HG03108 (cell line): ENCODE measurements around the gene QRFP.

Source experiments
- ATAC-seq: cut with Tn5 transposase; IDR thresholded peaks from one replicate; pipeline ENCODE4 v1.9.1; 2021; ENCODE audit warnings: moderate library complexity; ENCODE audit not compliant: unreplicated experiment

QRFP gene

DNA sequence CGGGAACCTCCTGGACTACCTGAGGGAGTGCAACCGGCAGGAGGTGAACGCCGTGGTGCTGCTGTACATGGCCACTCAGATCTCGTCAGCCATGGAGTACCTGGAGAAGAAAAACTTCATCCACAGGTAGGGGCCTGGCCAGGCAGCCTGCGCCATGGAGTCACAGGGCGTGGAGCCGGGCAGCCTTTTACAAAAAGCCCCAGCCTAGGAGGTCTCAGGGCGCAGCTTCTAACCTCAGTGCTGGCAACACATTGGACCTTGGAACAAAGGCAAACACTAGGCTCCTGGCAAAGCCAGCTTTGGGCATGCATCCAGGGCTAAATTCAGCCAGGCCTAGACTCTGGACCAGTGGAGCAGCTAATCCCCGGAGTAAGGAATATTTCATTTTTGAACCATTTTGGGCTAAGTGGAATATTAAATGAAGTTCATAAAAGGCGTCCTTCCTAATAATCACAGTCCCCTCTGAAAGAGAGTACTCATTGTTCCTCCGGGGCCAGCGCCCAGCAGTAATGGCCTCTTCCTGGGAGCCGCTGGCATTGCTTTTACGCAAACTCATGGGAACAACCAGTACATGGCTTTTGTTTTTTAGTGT lies 23.6 kb downstream of the QRFP start:
- no peak for ATAC-seq

DNA sequence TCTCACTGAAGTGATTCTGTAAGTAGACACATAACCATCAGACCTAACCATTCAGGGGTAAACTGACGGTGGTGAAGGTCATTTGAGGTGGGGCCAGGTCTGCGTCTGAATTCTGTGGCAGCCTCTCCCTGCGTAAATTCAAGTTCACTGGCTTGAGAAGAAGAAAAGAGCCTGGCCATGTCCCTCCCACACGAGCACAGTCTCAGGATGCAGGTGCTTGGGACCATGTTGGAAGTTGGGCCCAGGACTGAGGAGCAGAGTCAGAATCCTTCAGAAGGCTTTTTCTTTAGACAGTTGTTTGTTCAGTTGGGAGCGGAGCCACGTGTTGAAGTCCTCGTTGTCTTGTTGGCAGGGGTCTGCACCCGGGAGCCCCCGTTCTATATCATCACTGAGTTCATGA lies 24.1 kb downstream of the QRFP start:
- ATAC-seq = no peak

DNA sequence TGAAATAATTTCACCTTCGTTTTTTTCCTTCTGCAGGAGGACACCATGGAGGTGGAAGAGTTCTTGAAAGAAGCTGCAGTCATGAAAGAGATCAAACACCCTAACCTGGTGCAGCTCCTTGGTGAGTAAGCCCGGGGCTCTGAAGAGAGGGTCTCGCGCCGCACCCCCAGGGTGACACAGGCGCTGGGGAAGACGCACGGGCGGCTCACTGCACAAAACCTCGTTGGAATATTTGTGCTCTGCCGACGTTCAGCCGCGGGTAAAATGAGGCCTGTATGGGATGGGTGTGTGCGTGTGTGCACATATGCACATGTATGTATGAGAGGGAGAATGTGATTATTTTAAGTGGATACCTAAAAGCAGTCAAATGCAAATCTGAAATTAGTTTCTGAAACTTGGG lies 24.5 kb downstream of the QRFP start:
- no peak for ATAC-seq

DNA sequence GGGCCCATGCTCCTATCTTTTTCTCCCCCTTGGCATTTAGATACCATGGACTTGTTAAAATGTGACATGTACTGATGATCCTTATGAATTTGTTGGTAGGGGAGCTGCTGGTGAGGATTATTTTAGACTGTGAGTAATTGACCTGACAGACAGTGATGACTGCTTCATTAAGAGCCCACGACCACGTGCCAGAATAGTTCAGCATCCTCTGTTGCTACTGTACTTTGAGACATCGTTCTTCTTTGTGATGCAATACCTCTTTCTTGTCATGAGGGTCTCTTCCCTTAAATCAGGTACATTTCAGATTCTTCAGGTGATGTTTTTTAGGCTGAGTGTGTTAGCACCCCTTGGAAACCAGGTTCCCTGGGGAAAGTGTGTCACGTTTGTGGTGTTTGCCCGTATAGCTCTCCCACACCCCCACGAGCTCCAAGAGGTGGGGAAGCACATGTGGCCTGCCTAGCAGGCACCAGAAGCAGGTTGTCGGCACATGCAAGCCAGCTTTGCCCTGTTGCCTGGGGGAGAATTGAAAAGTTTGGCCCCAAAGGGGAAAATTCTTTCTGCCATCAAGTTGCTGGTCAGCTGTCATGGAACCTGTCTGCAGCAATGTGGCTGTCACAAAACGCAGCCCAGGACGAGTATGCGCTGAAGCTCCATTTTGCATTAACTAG lies 25.1 kb downstream of the QRFP start:
- ATAC-seq = no peak

DNA sequence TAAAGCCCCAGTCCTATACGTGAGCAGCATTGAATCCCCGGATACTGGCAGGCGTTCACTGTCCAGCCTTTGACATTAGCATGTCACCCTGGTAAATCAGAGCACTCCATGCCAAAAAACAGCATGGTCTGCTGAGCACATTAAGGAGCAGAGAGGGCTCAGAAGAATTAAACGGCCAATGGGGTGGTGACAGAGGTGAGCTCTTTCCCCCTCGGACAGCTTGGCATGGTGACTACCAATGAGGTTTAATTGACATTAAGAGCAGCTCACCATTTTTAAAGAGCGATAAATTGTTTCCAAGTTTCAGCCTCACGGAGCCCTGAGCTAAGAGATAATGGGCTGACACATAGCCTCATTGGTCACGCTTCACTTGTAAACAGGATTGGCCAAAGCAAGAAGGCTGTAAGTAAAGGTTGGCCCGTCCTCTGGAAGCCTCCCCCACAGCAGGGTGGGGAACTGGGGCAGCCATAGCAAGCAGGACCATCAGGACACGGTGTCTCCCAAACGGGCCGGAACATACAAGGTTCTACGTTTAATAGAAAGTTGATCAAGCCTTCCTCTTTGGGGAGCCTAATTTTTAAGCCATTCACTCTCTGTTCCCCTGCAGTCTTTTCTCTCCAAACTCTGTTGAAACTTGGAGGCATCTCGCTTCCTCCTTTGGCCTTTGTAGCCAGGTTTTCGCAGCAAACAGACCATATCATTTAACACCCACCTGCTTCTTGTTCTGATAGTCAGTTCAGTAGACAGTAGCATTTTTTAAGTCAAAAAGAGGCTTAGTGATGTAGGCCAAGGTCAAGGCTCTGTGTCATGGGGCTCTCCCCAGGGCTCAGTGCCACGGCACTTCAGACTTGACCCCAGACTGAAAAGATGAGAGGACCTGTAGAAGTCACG lies 25.9 kb downstream of the QRFP start:
- ATAC-seq = peak; percentile 75

DNA sequence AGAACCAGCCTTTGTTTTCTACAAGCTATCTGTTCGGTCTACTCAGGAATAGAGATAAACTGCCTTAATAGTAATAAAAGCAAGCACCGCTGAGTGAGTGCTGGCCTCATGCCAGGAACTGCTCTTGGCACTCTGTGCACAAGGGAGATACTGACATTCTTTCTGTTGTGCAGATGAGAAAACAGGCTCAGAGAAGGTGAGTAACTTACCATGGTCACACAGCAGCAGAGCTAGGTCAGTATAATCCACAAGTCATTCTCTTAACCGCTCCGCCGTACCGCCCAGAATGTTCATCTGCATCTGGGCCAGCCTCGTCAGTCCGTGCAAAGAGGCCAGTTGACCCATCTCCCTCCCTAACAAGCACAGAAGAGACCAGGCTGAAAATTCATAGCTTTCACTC lies 27.4 kb downstream of the QRFP start:
- no peak for ATAC-seq

DNA sequence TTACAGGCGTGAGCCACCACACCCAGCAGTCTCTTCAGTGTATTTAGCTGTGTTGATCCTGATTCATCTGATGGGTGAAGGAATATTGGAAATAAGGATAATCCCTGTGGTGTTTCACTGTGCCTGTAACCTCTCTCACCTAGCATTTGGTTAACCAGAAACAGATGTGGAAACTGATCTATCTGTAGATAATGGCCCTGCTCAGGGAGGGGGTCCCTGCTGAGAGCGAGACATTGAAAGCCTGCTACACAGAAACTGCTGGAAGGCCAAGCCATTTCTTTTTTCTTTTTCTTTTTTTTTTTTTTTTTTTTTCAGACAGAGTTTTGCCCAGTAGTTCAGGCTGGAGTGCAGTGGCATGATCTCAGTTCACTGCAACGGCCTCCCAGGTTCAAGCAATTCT lies 28.4 kb downstream of the QRFP start:
- no peak for ATAC-seq

DNA sequence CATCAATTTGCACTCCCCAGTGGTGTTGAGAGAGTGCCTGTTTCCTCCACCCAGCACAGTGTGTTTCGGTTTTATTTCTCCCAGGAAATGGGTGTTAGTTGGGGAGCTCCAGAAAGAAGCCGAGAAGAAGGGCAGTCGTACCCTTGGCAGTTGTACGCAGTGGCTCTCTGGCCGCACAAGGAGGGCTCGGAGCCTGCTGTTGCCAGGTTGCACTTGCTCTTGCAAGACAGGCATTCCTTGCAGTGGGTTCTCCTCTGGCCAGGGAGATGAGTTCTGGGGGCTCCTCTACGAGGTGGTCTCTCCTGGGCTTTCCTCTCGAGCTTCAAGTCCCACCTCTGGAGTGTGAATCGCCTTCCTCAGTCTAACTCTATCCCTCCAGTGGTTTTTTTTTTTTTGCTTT lies 29.1 kb downstream of the QRFP start:
- ATAC-seq = no peak

DNA sequence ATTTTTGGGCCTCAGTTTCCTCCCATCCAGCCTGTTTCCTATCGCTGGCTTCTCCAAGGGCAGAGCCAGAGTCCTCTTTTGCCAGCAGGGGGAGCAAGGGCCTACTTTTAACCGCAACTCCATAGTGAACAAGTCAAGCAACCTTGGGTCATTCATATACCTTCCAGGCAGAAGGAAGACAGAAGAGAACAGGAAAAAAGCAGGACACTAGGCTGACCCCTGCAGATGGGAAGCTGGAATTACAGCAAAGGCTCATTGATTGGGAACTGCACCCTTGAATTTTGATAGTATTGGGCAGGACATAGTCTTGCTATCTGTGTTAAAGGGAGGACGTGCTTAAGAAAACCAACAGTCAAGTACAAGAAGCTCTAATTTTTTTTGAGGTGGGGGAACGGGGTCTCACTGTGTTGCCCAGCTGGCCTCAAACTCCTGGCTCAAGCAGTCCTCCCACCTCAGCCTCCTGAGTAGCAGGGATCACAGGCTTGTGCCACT lies 30.1 kb downstream of the QRFP start:
- no peak for ATAC-seq

DNA sequence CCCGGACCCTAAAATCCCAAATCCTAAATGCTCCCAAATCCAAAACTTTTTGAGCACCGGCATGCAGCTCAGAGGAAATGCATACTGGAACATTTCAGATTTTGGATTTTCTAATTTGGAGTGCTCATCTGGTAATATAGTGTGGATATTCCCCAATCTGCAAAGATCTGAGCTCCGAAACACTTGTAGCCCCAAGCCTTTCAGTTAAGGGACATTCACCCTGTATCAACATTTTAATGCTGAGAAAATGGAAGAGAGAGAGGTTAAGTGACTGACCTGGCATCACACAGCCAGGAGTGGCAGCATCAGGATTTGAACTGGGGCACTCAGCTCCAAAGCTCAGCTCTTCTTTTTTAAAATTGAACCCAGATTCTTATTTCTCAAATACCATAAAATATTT lies 30.7 kb downstream of the QRFP start:
- no peak for ATAC-seq

DNA sequence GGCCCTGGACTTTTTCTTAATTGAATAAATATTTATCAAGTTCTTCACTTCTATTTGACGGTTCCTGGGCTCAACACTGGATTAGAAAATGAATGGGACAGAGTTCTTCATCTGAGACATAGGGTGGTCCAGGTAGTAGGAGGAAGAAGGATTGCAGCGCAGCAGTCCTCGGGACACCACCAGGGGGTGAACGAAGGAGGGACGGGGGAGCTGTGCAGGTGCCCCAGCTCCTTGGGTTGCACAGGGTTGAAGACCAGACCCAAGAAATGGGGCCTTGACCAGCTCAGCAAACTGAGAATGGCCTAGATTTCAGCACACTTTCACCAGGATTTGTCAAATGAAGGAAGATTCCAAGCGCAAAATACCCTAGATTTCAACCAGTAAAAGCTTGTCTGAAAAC lies 32.1 kb downstream of the QRFP start:
- no peak for ATAC-seq

DNA sequence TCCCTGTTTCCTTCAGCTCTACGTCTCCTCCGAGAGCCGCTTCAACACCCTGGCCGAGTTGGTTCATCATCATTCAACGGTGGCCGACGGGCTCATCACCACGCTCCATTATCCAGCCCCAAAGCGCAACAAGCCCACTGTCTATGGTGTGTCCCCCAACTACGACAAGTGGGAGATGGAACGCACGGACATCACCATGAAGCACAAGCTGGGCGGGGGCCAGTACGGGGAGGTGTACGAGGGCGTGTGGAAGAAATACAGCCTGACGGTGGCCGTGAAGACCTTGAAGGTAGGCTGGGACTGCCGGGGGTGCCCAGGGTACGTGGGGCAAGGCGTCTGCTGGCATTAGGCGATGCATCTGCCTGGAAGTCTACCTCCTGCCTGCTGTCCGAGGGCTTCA lies 33.9 kb downstream of the QRFP start:
- no peak for ATAC-seq

DNA sequence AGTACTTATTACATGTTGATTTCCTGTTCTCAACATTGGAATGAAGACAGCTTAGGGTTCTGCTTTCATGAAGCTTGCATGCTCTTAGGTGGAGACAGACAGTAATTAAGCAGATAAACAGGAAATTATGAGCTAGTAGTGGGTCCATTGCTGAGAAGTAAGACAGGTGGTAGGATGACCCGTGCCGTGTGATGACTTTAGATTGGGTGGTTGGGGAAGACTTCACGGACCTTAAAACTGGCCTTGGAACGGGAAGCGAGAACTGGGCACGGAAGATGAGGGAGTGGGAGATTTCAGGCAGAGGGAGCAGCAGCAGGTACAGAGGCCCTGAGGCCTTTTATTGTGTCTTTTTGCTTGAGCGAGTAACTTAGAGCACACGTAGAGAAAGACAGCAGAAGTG lies 34.4 kb downstream of the QRFP start:
- no peak for ATAC-seq

DNA sequence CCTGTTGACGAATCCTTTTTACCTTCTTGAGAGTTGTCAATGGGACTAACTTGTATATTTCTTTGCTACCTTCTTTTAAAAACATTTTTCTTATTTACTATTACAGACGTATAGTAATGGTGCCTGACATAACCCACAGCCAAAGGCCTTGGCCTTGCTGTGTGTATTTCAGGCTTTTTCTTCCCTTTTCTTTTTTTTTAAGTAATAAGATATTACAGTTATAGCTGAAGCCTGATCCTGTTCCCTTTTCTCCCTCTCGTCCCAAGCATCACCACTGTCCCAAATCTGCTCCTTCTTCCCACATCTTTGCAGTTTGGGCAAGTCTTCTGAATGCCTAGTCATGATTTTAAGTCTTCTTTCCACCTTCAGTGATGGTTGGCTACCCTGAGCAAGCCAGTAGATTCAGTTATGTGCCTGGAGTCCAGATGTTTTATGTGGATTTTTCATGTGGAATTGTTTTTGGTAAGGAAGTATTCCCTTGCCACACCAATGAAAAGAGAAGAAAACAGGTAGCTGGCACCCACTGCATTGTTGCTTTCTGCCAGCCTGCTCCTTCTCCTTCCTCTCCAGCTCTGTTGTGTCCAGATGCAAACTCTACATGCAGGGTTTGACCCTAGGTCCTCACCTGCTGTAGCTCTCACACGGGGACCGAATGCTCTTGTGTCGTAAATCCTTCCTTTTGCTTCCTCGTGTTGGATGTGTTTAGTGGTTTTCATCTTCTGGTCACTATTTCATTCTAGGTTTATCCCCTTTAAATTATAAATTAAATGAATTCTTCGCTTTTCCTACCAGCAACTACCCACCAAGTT lies 35.0 kb downstream of the QRFP start:
- no peak for ATAC-seq

DNA sequence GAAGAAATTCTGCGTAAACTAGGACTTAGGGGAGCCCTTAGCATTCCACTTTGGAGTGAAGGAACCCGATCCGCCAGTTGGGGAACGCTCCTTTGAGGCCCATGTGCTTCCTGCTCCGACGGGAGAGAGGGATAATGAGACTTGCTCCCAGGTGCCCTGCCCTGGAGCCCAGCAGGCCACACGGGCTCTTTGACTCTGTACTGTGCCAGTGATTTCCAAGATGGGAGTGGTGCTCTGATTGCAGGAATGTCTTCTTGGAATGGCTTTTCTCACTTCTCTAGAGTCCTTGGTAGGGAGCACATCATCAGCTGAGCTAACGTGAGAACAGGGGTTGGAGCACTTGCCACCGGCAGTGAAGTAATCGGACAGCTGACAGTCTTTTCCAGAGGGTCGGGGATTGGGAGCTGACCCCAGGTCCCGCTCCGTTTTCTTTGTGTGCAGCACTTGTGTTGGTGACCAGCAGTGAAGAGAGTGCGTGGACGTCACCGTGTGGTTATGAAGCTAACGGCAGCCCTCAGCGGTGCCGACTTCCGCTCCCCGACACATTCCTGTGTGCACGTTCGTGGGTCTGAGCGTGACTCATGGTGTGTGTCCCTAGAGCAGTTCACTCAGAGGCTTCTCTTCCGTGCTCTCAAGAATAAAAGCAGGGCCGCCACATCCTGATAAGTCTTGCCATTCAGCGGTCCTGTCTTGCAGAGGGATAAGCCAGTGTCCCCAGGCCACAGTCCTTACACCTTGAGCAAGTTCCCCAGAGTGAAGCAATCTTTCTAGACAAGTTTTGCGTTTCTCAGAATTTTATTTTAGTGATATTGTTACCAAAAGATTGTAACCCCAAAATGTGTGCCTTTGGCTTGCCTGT lies 35.9 kb downstream of the QRFP start:
- ATAC-seq = no peak

DNA sequence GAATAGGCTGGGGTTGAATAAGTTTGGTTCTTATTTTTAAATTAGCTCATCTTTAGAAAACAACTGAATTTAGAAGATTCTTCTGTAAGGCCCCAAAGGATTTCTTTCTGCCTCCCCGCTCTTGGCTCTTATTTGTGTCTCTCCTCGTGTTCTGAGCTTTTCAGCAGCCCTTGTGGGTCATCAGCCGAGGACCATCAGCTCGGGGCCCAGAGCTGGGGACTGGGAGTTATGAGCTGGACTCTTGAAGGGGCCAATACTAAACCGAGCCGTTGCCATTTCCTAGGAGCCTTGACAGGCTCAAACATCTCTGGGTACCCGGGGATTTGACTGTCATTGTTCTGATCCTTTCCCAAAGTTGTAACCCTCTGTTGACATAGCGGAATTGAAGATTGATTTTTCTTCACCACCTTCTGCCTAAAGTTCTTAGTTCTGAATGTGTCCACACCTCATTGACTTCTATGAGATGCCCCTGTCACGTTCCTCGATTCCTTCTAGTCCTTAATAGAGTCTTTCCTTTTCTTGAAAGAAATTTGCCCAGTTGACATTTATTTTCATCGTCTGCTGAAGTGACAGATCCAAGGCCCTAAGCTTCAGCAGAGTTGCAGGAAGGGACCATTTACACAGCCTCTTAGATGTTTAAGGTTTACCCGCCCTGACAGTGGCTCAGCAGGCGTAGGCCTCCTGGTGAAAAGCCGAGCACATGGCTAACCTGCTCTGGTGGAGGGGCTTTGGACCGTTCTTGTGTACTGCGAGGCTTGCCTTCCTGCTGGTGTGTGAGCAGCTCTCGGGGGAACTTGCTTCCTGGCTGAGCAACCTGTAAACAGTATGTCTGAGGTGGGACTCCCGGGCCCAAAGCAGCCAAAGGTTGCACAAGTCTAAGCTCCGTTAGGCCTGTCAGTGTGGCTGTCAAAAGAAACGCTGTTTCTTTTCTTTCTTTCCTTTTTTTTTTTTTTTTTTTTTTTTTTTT lies 37.6 kb downstream of the QRFP start:
- ATAC-seq = no peak

DNA sequence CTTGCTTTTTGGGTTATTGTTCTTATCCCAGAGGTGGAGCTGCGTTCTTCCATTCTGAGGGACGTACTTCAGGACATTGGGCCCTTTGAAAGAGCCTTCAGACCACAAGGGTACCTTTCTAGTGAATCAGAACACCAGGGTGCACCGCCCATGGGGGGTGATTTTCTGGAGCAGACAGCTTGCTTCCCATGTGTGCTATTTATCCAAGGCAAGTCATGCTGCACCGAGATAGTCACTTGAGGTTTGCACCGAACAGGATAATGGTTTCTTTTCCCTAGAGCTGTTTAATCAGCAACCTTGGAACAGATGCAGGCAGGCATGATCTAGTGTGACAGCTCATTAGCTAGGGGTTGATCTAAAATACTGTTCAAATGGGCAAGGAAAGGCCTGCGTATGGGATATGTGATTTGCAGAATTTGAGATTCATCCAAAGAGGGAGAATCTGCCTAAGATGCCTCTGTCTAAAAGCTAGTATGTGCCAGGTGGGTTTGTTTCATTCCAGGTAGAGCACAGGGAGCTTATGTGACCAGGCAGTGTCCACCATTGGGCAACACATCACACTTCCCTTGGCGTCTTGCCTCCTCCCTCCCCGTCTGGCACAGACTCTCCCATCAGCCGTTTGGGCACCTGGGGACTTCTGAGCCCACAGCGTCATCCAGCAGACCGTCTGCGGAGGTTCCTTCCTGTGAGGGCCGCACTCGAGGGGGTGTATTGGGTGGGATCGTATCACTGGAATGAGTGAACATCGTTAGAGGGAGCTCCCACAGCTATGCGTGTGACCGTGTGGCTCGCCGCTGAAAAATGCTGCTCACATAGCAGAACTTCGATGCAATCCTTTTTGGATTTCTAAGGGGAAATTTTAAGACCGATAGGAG lies 38.5 kb downstream of the QRFP start:
- ATAC-seq = no peak

DNA sequence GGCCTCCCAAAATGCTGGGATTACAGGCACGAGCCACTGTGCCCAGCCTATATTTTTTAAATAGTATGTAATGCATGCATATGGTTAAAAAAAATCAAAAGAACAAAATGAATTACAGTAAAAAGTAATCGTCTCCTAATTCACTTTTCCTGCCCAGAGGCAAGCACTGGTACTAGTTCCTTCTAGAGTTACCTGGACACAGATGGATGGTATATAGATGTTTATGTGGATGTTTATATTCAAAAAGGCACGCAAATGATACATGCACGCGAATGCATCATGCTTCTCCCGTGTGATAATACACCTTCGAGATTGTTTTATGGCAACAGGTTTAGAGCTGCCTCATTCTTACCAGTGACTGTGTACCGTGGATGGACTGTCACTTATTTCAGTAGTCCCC lies 40.1 kb downstream of the QRFP start:
- ATAC-seq = no peak
